ENCODE data around the gene ATXN7L3. TPM values are rescaled to one million over a fixed set of nuclear protein-coding genes. Genes with fewer than 3 reads are reported as not detected.

ATXN7L3 gene
- total RNA-seq, 4 donors from 2014 or later = 39.3 to 46.0 (median 40.6) TPM

DNA sequence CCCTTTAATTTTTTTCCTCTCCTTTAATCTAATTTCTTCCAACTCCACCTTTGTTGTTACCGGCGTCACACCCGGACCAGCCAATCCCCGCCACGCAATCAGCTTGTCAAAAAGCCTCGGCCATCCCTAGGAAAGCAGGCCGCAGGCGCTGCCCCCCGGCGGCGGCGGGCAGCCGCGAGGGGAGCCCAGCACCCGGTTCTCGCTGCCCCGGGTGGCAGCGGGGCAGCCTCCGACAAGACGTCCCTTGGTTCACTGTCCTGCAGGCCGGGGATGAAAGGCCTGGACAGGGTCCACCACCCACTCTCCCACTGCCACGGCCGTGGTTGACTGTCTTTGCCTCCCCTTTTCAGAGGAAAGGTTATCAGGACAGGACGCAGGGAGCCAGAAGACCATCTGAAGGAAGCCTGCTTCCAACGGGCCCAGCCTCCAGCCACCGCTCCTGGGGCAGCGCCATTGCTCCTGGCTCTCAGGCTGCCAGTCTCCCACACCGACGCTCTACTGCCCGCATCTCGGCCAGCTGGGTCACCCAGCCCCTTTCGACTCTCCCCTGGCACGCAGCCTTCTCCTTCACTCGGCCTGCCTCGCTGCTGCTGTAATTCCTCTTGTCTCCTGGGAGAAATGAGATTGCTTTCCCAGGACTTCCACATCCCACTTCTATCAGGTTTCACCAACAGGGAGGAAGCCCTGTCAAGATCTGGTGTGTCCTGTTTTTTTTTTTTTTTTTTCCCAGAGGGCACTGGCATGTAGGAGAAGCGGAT is 22.6 kb upstream of the ATXN7L3 start:
- in situ Hi-C loops (cut with MboI; ENCODE audit: low sequenced_read_pairs in 4 of 4) = loop anchor here in 3 of 4 donors (5.0 to 25.0 kb wide), 2 partner anchors 100 to 290 kb away; partner anchors contain the start of genes GPATCH8 (in 3 of the 3) and SLC25A39 (in 1 of the 3)
- no peaks in the 10 kb centered on the region for H3K9me3 ChIP-seq
- ATAC-seq (peak; percentile 13 to 18), DNase-seq (peak; percentile 68 to 75)
- peak; percentile 67 to 83 for TF ChIP-seq POLR2A (IDR thresholded peaks at IDR 0.05)
- TF ChIP-seq, protein P1, sequence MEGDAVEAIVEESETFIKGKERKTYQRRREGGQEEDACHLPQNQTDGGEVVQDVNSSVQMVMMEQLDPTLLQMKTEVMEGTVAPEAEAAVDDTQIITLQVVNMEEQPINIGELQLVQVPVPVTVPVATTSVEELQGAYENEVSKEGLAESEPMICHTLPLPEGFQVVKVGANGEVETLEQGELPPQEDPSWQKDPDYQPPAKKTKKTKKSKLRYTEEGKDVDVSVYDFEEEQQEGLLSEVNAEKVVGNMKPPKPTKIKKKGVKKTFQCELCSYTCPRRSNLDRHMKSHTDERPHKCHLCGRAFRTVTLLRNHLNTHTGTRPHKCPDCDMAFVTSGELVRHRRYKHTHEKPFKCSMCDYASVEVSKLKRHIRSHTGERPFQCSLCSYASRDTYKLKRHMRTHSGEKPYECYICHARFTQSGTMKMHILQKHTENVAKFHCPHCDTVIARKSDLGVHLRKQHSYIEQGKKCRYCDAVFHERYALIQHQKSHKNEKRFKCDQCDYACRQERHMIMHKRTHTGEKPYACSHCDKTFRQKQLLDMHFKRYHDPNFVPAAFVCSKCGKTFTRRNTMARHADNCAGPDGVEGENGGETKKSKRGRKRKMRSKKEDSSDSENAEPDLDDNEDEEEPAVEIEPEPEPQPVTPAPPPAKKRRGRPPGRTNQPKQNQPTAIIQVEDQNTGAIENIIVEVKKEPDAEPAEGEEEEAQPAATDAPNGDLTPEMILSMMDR (IDR thresholded peaks at IDR 0.05 in 4 of 5, conservative IDR thresholded peaks at IDR 0.05 in 1 of 5) = peak in 1 of 5 experiments; percentile 29
- no peaks in the 10 kb centered on the region for H3K36me3 ChIP-seq
- intact Hi-C loops (cut with DNase I; ENCODE audit: low total_unique reads) = loop anchor here (5.0 kb wide), 1 partner anchor 280 kb away; the partner anchor contains the start of gene GPATCH8
- peaks cover 26 to 29% of the 10 kb centered on the region in 2 donors for H3K4me1 ChIP-seq
- no peaks in the 10 kb centered on the region for H3K27me3 ChIP-seq
- H3K4me3 ChIP-seq = peak overlapping the region; percentile 74 to 93 (median 86)
- H3K27ac ChIP-seq = peak overlapping the region; percentile 95 to 100 (median 98)

DNA sequence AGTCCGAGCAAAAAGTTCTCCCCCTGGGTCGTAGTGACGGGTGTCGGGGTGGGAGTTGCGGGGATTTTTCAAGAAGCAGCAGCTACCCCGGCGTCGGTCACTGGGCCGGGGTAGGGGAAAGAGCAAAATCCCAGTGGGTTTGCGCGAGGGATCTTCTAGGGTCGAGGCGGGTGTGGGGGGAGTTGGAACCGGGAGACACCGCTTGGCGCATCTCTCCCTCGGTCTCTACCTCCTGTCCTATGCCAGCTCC is 22.1 kb upstream of the ATXN7L3 start:
- H3K4me3 ChIP-seq = peak overlapping the region; percentile 74 to 93 (median 86)
- no peak for ATAC-seq
- H3K9me3 ChIP-seq = no peaks in the 10 kb centered on the region
- H3K27me3 ChIP-seq = no peaks in the 10 kb centered on the region
- no peak for DNase-seq
- no peaks in the 10 kb centered on the region for H3K36me3 ChIP-seq
- TF ChIP-seq, protein P1 (IDR thresholded peaks at IDR 0.05 in 4 of 5, conservative IDR thresholded peaks at IDR 0.05 in 1 of 5) = no peak
- TF ChIP-seq POLR2A (IDR thresholded peaks at IDR 0.05) = no peak
- in situ Hi-C loops (cut with MboI; ENCODE audit: low sequenced_read_pairs in 4 of 4) (loop anchor here in 3 of 4 donors (5.0 to 25.0 kb wide), 2 partner anchors 101 to 291 kb away; partner anchors contain the start of genes GPATCH8 (in 3 of the 3) and SLC25A39 (in 1 of the 3)), intact Hi-C loops (cut with DNase I; ENCODE audit: low total_unique reads) (loop anchor here (1.0 to 5.0 kb wide), 2 partner anchors 104 to 281 kb away; partner anchors contain the start of gene GPATCH8)
- H3K4me1 ChIP-seq = peaks cover 29 to 34% of the 10 kb centered on the region in 2 donors
- peak overlapping the region; percentile 95 to 100 (median 98) for H3K27ac ChIP-seq

DNA sequence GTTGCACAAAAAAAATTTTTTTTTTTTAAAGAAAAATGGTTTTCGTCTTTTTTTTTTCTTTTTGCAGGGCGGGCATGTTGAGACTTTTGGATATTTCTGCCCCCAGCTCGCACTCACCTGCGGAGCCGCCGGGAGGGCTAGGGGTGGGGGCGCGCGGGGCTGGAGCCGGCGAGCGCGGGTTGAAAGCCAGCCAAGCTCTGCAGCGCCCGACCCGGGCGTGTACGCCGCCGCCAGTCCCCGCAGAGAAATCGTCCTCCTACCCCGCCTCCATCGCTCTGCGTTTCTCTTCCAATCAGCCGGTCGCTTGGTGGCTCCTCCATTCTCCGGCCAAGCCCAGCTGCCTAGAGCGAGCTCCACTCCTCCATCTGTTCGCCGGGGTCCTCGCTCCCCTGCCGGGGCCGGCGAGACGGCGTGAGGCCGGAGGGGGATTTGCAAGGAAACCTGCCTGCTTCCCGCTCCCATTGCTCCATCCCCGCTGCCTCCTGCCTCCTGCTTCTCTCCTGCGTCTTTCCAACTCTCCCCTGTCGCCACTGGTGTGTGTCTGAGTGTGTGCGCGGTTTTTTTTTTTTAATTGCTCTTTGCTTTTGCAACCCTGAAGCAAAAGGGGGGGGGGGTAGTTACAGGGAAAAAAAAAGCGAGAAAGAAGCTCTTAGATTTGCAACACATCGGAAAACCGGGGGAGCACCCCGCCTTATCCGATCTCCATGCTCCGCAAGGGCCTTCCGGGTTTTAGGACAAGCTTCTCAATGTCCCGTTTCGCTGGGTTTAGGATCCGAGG is 21.6 kb upstream of the ATXN7L3 start:
- TF ChIP-seq POLR2A (IDR thresholded peaks at IDR 0.05) = no peak
- TF ChIP-seq, protein P1 (IDR thresholded peaks at IDR 0.05 in 4 of 5, conservative IDR thresholded peaks at IDR 0.05 in 1 of 5) = no peak
- H3K9me3 ChIP-seq = no peaks in the 10 kb centered on the region
- DNase-seq (peak; percentile 66 to 74), ATAC-seq (peak; percentile 26 to 38)
- H3K36me3 ChIP-seq = peaks cover 0 to 2% of the 10 kb centered on the region in 2 donors
- intact Hi-C loops (cut with DNase I; ENCODE audit: low total_unique reads) = loop anchor here (1.0 to 5.0 kb wide), 2 partner anchors 104 to 281 kb away; partner anchors contain the start of gene GPATCH8
- H3K4me3 ChIP-seq = peak overlapping the region; percentile 74 to 93 (median 86)
- in situ Hi-C loops (cut with MboI; ENCODE audit: low sequenced_read_pairs in 4 of 4) = loop anchor here in 3 of 4 donors (5.0 to 25.0 kb wide), 2 partner anchors 101 to 291 kb away; partner anchors contain the start of genes GPATCH8 (in 3 of the 3) and SLC25A39 (in 1 of the 3)
- peak overlapping the region; percentile 95 to 100 (median 98) for H3K27ac ChIP-seq
- peaks cover 34 to 39% of the 10 kb centered on the region in 2 donors for H3K4me1 ChIP-seq
- H3K27me3 ChIP-seq = no peaks in the 10 kb centered on the region

DNA sequence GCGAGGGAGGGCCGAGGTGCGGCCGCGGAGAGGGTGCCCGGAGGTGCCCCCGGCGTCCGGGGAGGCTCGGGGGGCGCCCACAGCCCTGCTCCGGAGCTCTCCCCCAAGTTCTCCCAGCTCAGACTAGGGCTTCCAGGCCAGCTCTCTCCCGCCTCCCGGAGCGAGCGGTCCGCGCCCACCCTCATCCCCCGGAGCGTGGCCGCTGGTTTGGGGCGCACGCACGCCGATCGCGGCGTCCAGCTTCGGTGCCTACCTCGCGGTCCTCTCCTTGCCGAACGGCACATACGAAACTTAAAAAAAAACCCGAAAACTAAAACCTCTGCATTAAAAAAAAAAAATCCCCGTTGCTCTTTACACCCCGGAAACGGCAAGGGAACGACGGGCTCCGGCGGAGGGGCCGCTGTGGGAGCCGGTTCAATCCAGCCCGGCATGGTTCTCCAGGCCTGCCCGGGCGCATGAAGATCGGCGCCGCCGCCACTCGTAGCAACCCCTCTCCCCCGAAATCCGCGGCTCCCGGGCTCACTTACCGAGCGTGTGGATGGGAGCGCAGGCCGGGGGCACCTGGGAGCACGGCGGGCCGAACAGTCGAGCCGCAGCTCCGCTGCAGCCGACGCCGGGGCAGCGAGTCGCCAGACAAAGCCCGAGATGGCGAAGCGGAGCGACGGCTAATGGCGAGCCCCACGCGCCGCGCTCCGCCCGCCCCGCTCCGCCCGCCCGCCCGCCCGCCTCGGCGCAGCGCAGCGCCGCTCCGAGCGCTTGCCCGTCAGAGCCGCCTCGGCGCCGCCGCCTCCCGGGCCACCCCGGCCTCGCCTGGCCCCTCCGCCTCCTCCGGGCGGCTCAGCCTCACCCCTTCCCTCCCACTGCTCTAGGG is 20.8 kb upstream of the ATXN7L3 start:
- TF ChIP-seq POLR2A (IDR thresholded peaks at IDR 0.05) = peak in 1 of 2 donors; percentile 7
- TF ChIP-seq, protein P1 (IDR thresholded peaks at IDR 0.05 in 4 of 5, conservative IDR thresholded peaks at IDR 0.05 in 1 of 5) = no peak
- Histone ChIP-seq H3K36me3 (peaks cover 0 to 10% of the 10 kb centered on the region in 2 donors), H3K9me3 (no peaks in the 10 kb centered on the region), H3K27me3 (no peaks in the 10 kb centered on the region), H3K4me3 (peak overlapping the region; percentile 74 to 93 (median 86)), H3K27ac (peak overlapping the region; percentile 95 to 100 (median 98)), H3K4me1 (peaks cover 42 to 46% of the 10 kb centered on the region in 2 donors)
- in situ Hi-C loops (cut with MboI; ENCODE audit: low sequenced_read_pairs in 4 of 4) = loop anchor here in 3 of 4 donors (5.0 to 25.0 kb wide), 2 partner anchors 102 to 292 kb away; partner anchors contain the start of genes GPATCH8 (in 3 of the 3) and SLC25A39 (in 1 of the 3)
- no peak for DNase-seq
- intact Hi-C loops (cut with DNase I; ENCODE audit: low total_unique reads) = loop anchor here (1.0 to 5.0 kb wide), 2 partner anchors 105 to 282 kb away; partner anchors contain the start of gene GPATCH8
- ATAC-seq = peak; percentile 13 to 24
